ENCODE data around the gene DNAJA1. TPM values are rescaled to one million over a fixed set of nuclear protein-coding genes. Genes with fewer than 3 reads are reported as not detected.

DNAJA1 gene
- total and polyA plus RNA-seq, 3 donors from 2014 or later: 146 to 256 (median 149) TPM

GRCh38 chr9:33048054-33048465, 23.0 kb downstream of the DNAJA1 start:
- 71 to 79% methylated on average over 2 of the region's 2 CpGs for WGBS, 2 donors
- H3K4me3 ChIP-seq: no peak overlapping the region
- H3K4me1 ChIP-seq: no peaks in the 10 kb centered on the region
- no peak for DNase-seq
- no peak overlapping the region for H3K27ac ChIP-seq
- no peaks in the 10 kb centered on the region for H3K27me3 ChIP-seq
- intact Hi-C loops (cut with DNase I; ENCODE audit: low total_unique reads): no loop called here
- TF ChIP-seq POLR2A (IDR thresholded peaks at IDR 0.05): no peak
- TF ChIP-seq, protein P1, sequence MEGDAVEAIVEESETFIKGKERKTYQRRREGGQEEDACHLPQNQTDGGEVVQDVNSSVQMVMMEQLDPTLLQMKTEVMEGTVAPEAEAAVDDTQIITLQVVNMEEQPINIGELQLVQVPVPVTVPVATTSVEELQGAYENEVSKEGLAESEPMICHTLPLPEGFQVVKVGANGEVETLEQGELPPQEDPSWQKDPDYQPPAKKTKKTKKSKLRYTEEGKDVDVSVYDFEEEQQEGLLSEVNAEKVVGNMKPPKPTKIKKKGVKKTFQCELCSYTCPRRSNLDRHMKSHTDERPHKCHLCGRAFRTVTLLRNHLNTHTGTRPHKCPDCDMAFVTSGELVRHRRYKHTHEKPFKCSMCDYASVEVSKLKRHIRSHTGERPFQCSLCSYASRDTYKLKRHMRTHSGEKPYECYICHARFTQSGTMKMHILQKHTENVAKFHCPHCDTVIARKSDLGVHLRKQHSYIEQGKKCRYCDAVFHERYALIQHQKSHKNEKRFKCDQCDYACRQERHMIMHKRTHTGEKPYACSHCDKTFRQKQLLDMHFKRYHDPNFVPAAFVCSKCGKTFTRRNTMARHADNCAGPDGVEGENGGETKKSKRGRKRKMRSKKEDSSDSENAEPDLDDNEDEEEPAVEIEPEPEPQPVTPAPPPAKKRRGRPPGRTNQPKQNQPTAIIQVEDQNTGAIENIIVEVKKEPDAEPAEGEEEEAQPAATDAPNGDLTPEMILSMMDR (IDR thresholded peaks at IDR 0.05): no peak
- no peaks in the 10 kb centered on the region for H3K36me3 ChIP-seq (ENCODE audit: low read depth, missing control alignments)
- H3K9me3 ChIP-seq: no peaks in the 10 kb centered on the region

GRCh38 chr9:33049680-33050361, 24.7 kb downstream of the DNAJA1 start:
- WGBS, 2 donors: 82 to 88% methylated on average over 2 of the region's 2 CpGs
- TF ChIP-seq, protein P1 (IDR thresholded peaks at IDR 0.05): no peak
- TF ChIP-seq POLR2A (IDR thresholded peaks at IDR 0.05): no peak
- H3K4me1 ChIP-seq: no peaks in the 10 kb centered on the region
- H3K27me3 ChIP-seq: no peaks in the 10 kb centered on the region
- intact Hi-C loops (cut with DNase I; ENCODE audit: low total_unique reads): no loop called here
- H3K9me3 ChIP-seq: no peaks in the 10 kb centered on the region
- no peak for DNase-seq
- H3K4me3 ChIP-seq: no peak overlapping the region
- H3K36me3 ChIP-seq (ENCODE audit: low read depth, missing control alignments): no peaks in the 10 kb centered on the region
- H3K27ac ChIP-seq: no peak overlapping the region

DNA sequence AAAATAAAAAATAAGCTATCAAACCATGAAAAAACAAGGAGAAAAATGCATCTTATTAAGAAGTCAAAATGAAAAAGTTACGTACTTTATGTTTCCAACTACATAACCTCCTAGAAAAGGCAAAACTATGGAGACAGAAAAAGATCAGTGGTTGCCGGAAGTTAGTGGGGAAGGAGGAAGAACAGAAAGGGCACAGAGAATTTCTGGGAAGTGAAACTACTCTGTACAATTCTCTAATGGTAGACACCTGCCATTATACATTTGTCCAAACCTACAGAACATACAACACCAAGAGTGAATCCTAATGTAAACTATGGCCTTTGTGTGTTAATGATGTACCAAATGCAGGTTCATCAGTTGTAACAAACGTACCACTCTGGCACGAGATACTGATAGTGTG, 26.1 kb downstream of the DNAJA1 start:
- 72 to 81% methylated on average over 4 of the region's 4 CpGs for WGBS, 2 donors
- intact Hi-C loops (cut with DNase I; ENCODE audit: low total_unique reads): no loop called here

DNA sequence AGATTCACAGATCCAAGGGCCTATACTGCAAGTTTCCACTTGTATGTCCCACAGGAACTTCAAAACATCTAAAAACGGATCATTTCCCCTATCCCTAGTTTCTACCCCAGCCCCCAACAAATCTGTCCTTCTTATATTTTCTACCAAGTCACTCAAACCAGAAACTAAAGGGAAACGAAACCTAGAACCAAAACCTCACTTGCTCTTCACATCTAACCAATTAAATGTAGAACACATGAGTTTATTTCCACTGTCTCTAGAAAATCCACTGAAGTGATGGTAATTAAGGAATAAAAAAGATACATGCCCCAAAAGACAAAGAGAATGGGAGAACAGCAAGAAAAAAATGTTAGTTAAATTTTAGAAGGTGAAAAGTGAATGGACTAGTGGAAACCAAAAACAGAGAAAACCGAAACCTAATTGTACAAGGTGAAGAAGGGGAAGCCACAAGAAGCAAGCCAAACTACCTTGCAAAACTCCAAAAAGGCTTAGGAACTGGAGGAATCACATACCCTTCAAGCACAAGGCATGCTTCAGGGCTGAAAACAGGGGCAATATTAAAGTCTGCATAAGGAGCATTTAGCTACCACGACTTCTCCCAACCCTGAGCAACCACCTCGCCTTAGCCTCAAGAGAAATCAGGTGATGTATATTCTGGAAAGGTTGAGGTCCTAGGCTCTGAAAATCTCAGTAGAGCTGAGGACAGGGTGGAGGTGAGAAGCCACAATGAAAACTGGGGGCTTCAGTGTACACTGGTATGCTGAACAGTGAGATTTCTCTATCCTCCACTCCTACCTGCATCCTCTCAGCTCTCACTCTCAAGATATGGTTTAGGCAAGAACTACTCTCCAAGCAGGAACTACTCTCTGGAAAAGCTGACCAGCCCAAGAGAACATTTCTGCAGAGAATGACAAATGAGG, 40.3 kb downstream of the DNAJA1 start:
- Histone ChIP-seq H3K27ac (no peak overlapping the region), H3K9me3 (no peaks in the 10 kb centered on the region), H3K27me3 (no peaks in the 10 kb centered on the region), H3K4me3 (no peak overlapping the region), H3K4me1 (peaks cover 5% of the 10 kb centered on the region), H3K36me3 (ENCODE audit: low read depth, missing control alignments) (no peaks in the 10 kb centered on the region)
- DNase-seq: no peak
- TF ChIP-seq, protein P1 (IDR thresholded peaks at IDR 0.05): no peak
- TF ChIP-seq POLR2A (IDR thresholded peaks at IDR 0.05): no peak
- WGBS, 2 donors: 79 to 91% methylated on average over 5 of the region's 5 CpGs
- intact Hi-C loops (cut with DNase I; ENCODE audit: low total_unique reads): no loop called here

More for the DNA sequence above, 26.1 kb downstream of the DNAJA1 start:
- no peak for DNase-seq
- Histone ChIP-seq H3K27ac (no peak overlapping the region), H3K27me3 (no peaks in the 10 kb centered on the region), H3K4me1 (no peaks in the 10 kb centered on the region), H3K9me3 (no peaks in the 10 kb centered on the region), H3K36me3 (ENCODE audit: low read depth, missing control alignments) (no peaks in the 10 kb centered on the region), H3K4me3 (no peak overlapping the region)
- no peak for TF ChIP-seq POLR2A (IDR thresholded peaks at IDR 0.05)
- TF ChIP-seq, protein P1 (IDR thresholded peaks at IDR 0.05): no peak
